Cardiac fibroblast (primary cell): ENCODE data around the gene EGFL7.

Source experiments
- DNase-seq, 2 donors: peaks; one replicate each; pipeline versions ENCODE4 v3.0.0 to v3.0.0-alpha.2; 2010; ENCODE audit warnings: low read depth in 2 of 2
- H3K4me3 ChIP-seq, 2 donors: replicated peaks in 1 of 2; 1 replicate in 1 of 2; 2 replicates in 1 of 2; pipeline ENCODE4 v1.5.1; 2011; ENCODE audit warnings: low read depth in 2 of 2, low read length in 2 of 2, mild to moderate bottlenecking in 2 of 2, moderate library complexity in 1 of 2
- CTCF ChIP-seq: IDR thresholded peaks from one replicate; pipeline ENCODE4 v1.5.1; 2011; ENCODE audit warnings: low read depth, mild to moderate bottlenecking, low read length, inconsistent platforms

The EGFL7 gene

GRCh38 chr9:136685216-136685615 lies 22.5 kb downstream of the EGFL7 start:
- TF ChIP-seq CTCF, result no peak
- no peak overlapping the region for H3K4me3 ChIP-seq
- DNase-seq, result no peak

GRCh38 chr9:136685790-136686533 lies 23.2 kb downstream of the EGFL7 start:
- TF ChIP-seq CTCF, result no peak
- peak overlapping the region; percentile 72 to 89 for H3K4me3 ChIP-seq
- no peak for DNase-seq

GRCh38 chr9:136686534-136686793 lies 23.7 kb downstream of the EGFL7 start:
- peak overlapping the region; percentile 72 to 89 for H3K4me3 ChIP-seq
- no peak for DNase-seq
- TF ChIP-seq CTCF, result no peak

- no peak for TF ChIP-seq CTCF
- peak; percentile 41 to 53 for DNase-seq
- peak within 1 kb of the TSS; percentile 72 to 89 for H3K4me3 ChIP-seq
These were observed 24.3 kb downstream of the EGFL7 start, which contains the start of gene AGPAT2 for GRCh38 chr9:136686794-136687711. Gene AGPAT2, minus strand, starts transcription at chr9:136687457. Its CDS starts 100 bp downstream, at chr9:136687357.

GRCh38 chr9:136687721-136688223 lies 25.1 kb downstream of the EGFL7 start:
- peak overlapping the region; percentile 8 to 72 for H3K4me3 ChIP-seq
- TF ChIP-seq CTCF, result no peak
- no peak for DNase-seq

GRCh38 chr9:136688274-136689107 lies 25.8 kb downstream of the EGFL7 start:
- no peak for DNase-seq
- no peak overlapping the region for H3K4me3 ChIP-seq
- no peak for TF ChIP-seq CTCF
